Lower leg skin (tissue), 4 donors: Measurements from ENCODE around the gene ZNF503. TPM values are rescaled to one million over a fixed set of nuclear protein-coding genes. Genes with fewer than 3 reads are reported as not detected.
A peak's percentile ranks its signal among the peaks of the same experiment; 100 is the strongest.

Experiments used
- DNase-seq, 2 donors: peaks; one replicate each; pipeline ENCODE4 v3.0.0-alpha.2; 2019; ENCODE audit warnings: low spot score in 2 of 2
- H3K4me3 ChIP-seq: fragments of 200-600 bp; sonication (generic); 2 replicates; pipeline ENCODE4 v1.5.1; 2017; ENCODE audit warnings: mild to moderate bottlenecking, low read depth; ENCODE audit not compliant: poor library complexity, severe bottlenecking
- POLR2A ChIP-seq, 2 donors: fragments of 450-650 bp; IDR thresholded peaks; one replicate each; pipeline ENCODE4 v1.6.1; 2016 to 2017; ENCODE audit warnings: antibody characterized with exemption in 2 of 2, mild to moderate bottlenecking in 1 of 2, moderate library complexity in 1 of 2
- WGBS, 2 donors: methylation state at CpG; one replicate each; pipeline ENCODE4 v1.1.5; 2018; 5-methylcytosine and 5-hydroxymethylcytosine counted together
- intact Hi-C: fragments of 100-400 bp; cut with DNase I; formaldehyde crosslinking; loops from one replicate; pipeline ENCODE4 v1.15.0; 2023; ENCODE audit warnings: low total_unique reads
- total RNA-seq, 4 donors: library from RNA; depleted of rRNA; stranded (reverse); fragments of >200 nt; gene quantifications; one replicate each; pipeline ENCODE4 v1.1.0, GENCODE V29; 2016
- TF ChIP-seq, protein P1 (sequence below), 3 donors: fragments of 450-650 bp; IDR thresholded peaks; one replicate each; pipeline ENCODE4 v1.5.1; 2016; ENCODE audit warnings: antibody characterized with exemption in 3 of 3, mild to moderate bottlenecking in 3 of 3, moderate library complexity in 2 of 3

The ZNF503 gene
- total RNA-seq, 4 donors from 2014 or later = 4.8 to 8.6 (median 7.4) TPM

DNA sequence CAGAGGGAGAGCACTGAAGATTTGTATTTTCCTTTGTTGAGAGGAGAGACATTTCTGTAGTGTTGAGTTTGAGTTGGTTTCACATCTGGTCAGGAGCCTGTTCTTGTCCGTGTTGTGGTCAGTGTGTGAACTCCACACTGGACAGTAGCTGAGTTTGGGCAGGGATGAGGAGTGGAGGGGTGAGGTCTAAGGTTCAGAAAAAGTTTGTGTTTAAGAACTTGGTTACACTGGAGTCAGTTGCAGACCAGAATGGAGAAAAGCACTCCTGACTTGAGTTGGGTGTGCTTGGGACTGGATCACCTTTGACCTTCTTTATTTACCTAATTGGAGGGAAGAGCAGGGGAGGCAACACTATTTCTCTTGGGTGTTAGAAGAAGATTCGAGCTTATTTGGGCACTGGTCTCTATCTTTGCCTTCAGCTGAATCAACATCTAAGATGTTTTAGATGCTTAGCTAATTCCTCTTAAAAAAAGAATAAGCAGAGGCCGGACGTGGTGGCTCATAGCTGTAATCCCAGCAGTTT, 38.8 kb upstream of the ZNF503 start:
- peak in 1 of 2 donors; percentile 10 for DNase-seq
- TF ChIP-seq, protein P1, sequence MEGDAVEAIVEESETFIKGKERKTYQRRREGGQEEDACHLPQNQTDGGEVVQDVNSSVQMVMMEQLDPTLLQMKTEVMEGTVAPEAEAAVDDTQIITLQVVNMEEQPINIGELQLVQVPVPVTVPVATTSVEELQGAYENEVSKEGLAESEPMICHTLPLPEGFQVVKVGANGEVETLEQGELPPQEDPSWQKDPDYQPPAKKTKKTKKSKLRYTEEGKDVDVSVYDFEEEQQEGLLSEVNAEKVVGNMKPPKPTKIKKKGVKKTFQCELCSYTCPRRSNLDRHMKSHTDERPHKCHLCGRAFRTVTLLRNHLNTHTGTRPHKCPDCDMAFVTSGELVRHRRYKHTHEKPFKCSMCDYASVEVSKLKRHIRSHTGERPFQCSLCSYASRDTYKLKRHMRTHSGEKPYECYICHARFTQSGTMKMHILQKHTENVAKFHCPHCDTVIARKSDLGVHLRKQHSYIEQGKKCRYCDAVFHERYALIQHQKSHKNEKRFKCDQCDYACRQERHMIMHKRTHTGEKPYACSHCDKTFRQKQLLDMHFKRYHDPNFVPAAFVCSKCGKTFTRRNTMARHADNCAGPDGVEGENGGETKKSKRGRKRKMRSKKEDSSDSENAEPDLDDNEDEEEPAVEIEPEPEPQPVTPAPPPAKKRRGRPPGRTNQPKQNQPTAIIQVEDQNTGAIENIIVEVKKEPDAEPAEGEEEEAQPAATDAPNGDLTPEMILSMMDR (IDR thresholded peaks at IDR 0.05) = no peak
- no peak for TF ChIP-seq POLR2A (IDR thresholded peaks at IDR 0.05)
- H3K4me3 ChIP-seq = no peak overlapping the region
- WGBS, 2 donors = 93 to 95% methylated on average over 4 of the region's 4 CpGs
- intact Hi-C loops = no loop called here

DNA sequence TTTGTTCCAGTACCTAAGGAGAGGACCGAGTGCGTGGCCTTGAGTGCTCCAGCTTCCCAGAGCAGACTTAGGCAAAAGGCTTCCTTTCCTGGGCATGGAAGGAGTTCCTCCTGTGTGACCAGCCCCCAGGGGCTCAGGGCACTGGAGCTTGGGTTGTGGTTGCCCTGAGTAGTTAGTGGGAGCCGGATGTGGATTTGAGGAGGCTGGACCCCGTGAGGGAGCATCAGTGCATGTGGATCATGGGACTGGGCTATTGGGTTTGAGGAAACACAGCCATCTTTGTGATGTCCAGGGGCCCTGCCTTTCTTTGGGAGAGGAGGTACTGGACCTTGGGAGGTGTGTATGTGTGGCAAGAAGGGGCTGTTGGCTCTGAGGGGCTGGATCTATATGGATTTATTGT, 38.2 kb upstream of the ZNF503 start:
- TF ChIP-seq, protein P1 (IDR thresholded peaks at IDR 0.05) = no peak
- no peak for TF ChIP-seq POLR2A (IDR thresholded peaks at IDR 0.05)
- 83 to 89% methylated on average over 4 of the region's 4 CpGs for WGBS, 2 donors
- intact Hi-C loops = no loop called here
- peak in 1 of 2 donors; percentile 34 for DNase-seq
- H3K4me3 ChIP-seq = no peak overlapping the region

DNA sequence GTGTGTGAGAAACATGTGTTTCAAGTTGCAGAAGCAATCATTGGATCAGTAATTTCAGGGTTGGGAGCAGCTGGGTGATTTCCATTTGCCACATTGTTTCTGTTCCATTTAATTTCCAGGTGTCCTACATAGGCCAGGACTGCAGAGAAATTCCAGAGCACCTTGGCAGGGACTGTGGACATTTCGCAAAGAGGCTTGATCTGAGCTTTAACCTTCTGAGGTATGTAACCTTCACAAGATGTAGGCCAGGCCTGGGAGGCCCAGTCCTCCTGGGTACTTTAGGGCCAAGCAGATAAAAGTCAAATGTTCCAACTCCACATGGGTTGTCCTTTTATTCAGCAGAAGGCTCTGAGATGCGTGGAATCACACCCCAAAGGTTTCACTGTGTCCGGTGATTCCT, 36.7 kb upstream of the ZNF503 start:
- no peak overlapping the region for H3K4me3 ChIP-seq
- TF ChIP-seq, protein P1 (IDR thresholded peaks at IDR 0.05) = no peak
- TF ChIP-seq POLR2A (IDR thresholded peaks at IDR 0.05) = no peak
- intact Hi-C loops = no loop called here
- WGBS, 2 donors = 91 to 98% methylated on average over 3 of the region's 3 CpGs
- peak in 1 of 2 donors; percentile 36 for DNase-seq

DNA sequence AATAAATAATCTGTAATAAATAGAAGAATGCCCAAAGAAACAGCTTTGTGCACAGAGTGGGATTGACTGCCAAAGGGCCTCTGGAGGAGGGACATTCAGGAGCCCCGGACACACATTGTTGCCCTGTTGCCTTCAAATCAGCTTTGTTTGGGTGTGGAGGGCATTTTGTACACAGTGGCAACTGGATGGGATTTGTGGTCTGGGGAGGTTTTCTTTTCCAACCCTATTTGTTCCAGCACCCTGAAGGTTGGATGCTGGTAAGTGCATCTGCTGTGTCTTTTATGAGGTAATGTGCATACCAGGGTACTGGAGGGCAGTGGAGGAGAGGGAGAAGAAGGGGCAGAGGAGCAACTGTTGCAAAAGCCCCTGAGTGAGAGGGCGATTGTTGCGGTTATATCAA, 36.1 kb upstream of the ZNF503 start:
- intact Hi-C loops = no loop called here
- 91 to 98% methylated on average over 3 of the region's 3 CpGs for WGBS, 2 donors

DNA sequence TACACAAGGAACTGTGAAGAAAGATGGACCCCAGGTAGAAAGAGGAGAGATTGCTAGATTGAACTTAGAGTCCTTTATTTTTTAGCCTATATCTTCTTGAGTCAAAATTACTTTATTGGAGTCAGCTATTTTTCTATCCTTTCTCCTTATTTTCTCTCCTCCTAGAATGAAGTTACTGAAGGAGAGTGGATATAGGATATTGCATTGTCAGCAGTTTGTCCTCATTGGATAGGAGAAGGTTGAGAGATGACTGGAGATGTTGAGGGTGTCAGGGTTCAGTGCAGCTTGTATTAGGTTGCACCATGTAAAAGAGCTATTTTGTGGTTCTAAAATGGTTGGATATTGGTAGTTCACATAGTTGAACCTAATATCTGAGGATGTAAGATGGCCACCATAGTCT, 35.3 kb upstream of the ZNF503 start:
- intact Hi-C loops = no loop called here
- TF ChIP-seq, protein P1 (IDR thresholded peaks at IDR 0.05) = no peak
- TF ChIP-seq POLR2A (IDR thresholded peaks at IDR 0.05) = no peak
- H3K4me3 ChIP-seq = no peak overlapping the region
- DNase-seq = no peak

More for the DNA sequence above, 36.1 kb upstream of the ZNF503 start:
- H3K4me3 ChIP-seq = no peak overlapping the region
- peak in 1 of 2 donors; percentile 26 for DNase-seq
- no peak for TF ChIP-seq POLR2A (IDR thresholded peaks at IDR 0.05)
- TF ChIP-seq, protein P1 (IDR thresholded peaks at IDR 0.05) = no peak

DNA sequence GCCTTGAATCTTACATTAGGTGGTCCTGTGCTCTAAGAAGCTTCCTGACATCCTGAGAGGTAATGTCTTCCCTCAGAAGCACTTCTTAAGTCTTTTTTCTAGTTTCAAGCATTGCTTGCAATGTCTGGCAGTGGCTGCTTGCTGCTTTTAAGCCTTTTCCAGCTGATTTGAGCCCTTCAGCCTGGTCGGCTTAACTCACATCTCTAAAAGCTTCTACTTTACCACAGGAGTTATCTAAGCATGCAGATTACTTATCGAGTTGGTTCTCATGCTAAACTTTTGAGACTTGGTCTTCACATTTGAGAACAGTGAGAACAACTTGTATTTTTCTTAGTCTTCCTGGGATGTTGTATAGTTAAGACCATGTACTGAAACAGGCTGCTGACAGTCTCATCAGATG, 33.7 kb upstream of the ZNF503 start:
- WGBS, 2 donors = 88 to 90% methylated on average over 2 of the region's 2 CpGs

More for the DNA sequence above, 33.7 kb upstream of the ZNF503 start:
- intact Hi-C loops = no loop called here
- no peak for DNase-seq
- TF ChIP-seq, protein P1 (IDR thresholded peaks at IDR 0.05) = no peak
- no peak for TF ChIP-seq POLR2A (IDR thresholded peaks at IDR 0.05)
- H3K4me3 ChIP-seq = no peak overlapping the region
